ENCODE measurements around the gene CYP4B1.

DNA sequence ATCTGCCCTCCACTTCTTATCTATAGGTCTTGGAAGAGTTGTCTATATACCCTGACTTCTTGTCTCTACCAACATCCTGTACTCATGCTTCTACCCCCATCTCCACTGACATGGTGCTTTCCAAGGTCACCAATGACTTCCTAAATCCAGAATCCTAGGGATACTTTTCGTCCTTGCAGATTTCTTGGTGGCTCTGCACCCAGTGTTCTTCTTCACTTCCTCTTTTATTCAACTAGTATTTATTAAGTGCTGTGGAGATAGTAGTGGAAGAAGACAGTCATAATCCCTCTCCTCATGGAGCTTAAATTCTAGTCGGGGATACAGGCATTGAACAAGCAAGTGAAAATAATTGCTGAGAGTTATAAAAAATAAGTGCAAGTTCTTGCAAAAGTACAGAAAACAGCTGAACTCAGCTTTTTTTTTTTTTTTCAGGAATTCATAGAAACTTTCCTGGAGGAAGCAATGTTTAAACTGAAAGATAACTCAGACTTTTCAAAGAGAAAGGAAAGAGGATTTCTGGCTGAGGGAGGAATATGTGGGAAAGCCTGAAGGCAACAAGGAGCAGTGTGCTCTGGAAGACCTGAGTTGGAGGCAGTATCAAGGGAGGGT lies 38.2 kb upstream of the CYP4B1 start:
- no peak for TF ChIP-seq EZH2 (IDR thresholded peaks at IDR 0.05)
- no peak for TF ChIP-seq FOXP2 (optimal IDR thresholded peaks at IDR 0.05; ENCODE audit: control extremely low read depth, extremely low read length, insufficient read depth)

All from SK-N-MC (cell line).